Transverse colon (tissue), 4 donors: Measurements from ENCODE around the gene RAB37.

ENCODE experiments used
- EP300 ChIP-seq: sonication (generic); formaldehyde crosslinking; IDR thresholded peaks from one replicate; pipeline ENCODE4 v1.6.1; 2017; ENCODE audit warnings: antibody characterized with exemption, low read depth
- POLR2A ChIP-seq: fragments of 450-650 bp; IDR thresholded peaks from one replicate; pipeline ENCODE4 v1.6.1; 2016; ENCODE audit warnings: antibody characterized with exemption, mild to moderate bottlenecking, moderate library complexity
- POLR2AphosphoS5 ChIP-seq, 3 donors: sonication (generic); formaldehyde crosslinking; IDR thresholded peaks; one replicate each; pipeline ENCODE4 v1.6.1; 2016; ENCODE audit warnings: antibody characterized with exemption in 3 of 3
- TF ChIP-seq, protein P1 (sequence below), 5 experiments: fragments of 200-600 bp in 3 of 5; fragments of 450-650 bp in 2 of 5; sonication (generic) in 3 of 5; IDR thresholded peaks; 1 replicate in 2 of 5; 2 replicates in 3 of 5; pipeline ENCODE4 v1.5.1; 2016 to 2017; ENCODE audit warnings: antibody characterized with exemption in 5 of 5, inconsistent platforms in 3 of 5, mild to moderate bottlenecking in 2 of 5, moderate library complexity in 1 of 5

GRCh38 chr17:74725111-74725510 is 11.9 kb upstream of the RAB37 start:
- TF ChIP-seq, protein P1, sequence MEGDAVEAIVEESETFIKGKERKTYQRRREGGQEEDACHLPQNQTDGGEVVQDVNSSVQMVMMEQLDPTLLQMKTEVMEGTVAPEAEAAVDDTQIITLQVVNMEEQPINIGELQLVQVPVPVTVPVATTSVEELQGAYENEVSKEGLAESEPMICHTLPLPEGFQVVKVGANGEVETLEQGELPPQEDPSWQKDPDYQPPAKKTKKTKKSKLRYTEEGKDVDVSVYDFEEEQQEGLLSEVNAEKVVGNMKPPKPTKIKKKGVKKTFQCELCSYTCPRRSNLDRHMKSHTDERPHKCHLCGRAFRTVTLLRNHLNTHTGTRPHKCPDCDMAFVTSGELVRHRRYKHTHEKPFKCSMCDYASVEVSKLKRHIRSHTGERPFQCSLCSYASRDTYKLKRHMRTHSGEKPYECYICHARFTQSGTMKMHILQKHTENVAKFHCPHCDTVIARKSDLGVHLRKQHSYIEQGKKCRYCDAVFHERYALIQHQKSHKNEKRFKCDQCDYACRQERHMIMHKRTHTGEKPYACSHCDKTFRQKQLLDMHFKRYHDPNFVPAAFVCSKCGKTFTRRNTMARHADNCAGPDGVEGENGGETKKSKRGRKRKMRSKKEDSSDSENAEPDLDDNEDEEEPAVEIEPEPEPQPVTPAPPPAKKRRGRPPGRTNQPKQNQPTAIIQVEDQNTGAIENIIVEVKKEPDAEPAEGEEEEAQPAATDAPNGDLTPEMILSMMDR (IDR thresholded peaks at IDR 0.05), result no peak
- no peak for TF ChIP-seq POLR2A
- TF ChIP-seq EP300, result no peak
- no peak for TF ChIP-seq POLR2AphosphoS5 (IDR thresholded peaks at IDR 0.05)
